ENCODE measurements around the gene APBA2.

APBA2 gene

GRCh38 chr15:28904003-28904402 is 18.2 kb downstream of the APBA2 start:
- peak overlapping the region; percentile 94 for H3K27ac Mint-ChIP-seq
- peaks cover 18% of the 10 kb centered on the region for H3K9me3 Mint-ChIP-seq
- H3K4me1 Mint-ChIP-seq, result peaks cover 57% of the 10 kb centered on the region
- no peak overlapping the region for H3K4me3 Mint-ChIP-seq
- TF ChIP-seq CTCF (IDR thresholded peaks at IDR 0.05), result no peak
- peaks cover 30% of the 10 kb centered on the region for H3K36me3 Mint-ChIP-seq (ENCODE audit: low read depth)
- H3K27me3 Mint-ChIP-seq (ENCODE audit: low read depth, poor library complexity), result peaks cover 11% of the 10 kb centered on the region
- DNase-seq, result no peak

GRCh38 chr15:28904541-28905315 is 19.0 kb downstream of the APBA2 start:
- peaks cover 50% of the 10 kb centered on the region for H3K4me1 Mint-ChIP-seq
- no peak overlapping the region for H3K4me3 Mint-ChIP-seq
- TF ChIP-seq CTCF (IDR thresholded peaks at IDR 0.05), result no peak
- peak overlapping the region; percentile 34 for H3K27ac Mint-ChIP-seq
- peaks cover 35% of the 10 kb centered on the region for H3K36me3 Mint-ChIP-seq (ENCODE audit: low read depth)
- H3K9me3 Mint-ChIP-seq, result peaks cover 22% of the 10 kb centered on the region
- DNase-seq, result no peak
- peaks cover 11% of the 10 kb centered on the region for H3K27me3 Mint-ChIP-seq (ENCODE audit: low read depth, poor library complexity)

GRCh38 chr15:28907338-28907960 is 21.7 kb downstream of the APBA2 start:
- H3K36me3 Mint-ChIP-seq (ENCODE audit: low read depth), result peaks cover 35% of the 10 kb centered on the region
- TF ChIP-seq CTCF (IDR thresholded peaks at IDR 0.05), result no peak
- H3K27ac Mint-ChIP-seq, result no peak overlapping the region

GRCh38 chr15:28909958-28910500 is 24.3 kb downstream of the APBA2 start:
- Mint-ChIP-seq H3K27ac (no peak overlapping the region), H3K9me3 (peaks cover 22% of the 10 kb centered on the region), H3K4me1 (peaks cover 5% of the 10 kb centered on the region), H3K4me3 (no peak overlapping the region), H3K36me3 (ENCODE audit: low read depth) (peaks cover 31% of the 10 kb centered on the region), H3K27me3 (ENCODE audit: low read depth, poor library complexity) (peaks cover 3% of the 10 kb centered on the region)
- no peak for TF ChIP-seq CTCF (IDR thresholded peaks at IDR 0.05)
- DNase-seq, result no peak

More at GRCh38 chr15:28907338-28907960, 21.7 kb downstream of the APBA2 start:
- DNase-seq, result no peak
- Mint-ChIP-seq H3K4me1 (peaks cover 27% of the 10 kb centered on the region), H3K9me3 (peaks cover 22% of the 10 kb centered on the region), H3K4me3 (no peak overlapping the region), H3K27me3 (ENCODE audit: low read depth, poor library complexity) (peaks cover 8% of the 10 kb centered on the region)

GRCh38 chr15:28911310-28911931 is 25.6 kb downstream of the APBA2 start:
- H3K27ac Mint-ChIP-seq, result no peak overlapping the region
- no peaks in the 10 kb centered on the region for H3K4me1 Mint-ChIP-seq
- H3K9me3 Mint-ChIP-seq, result peaks cover 21% of the 10 kb centered on the region
- peaks cover 28% of the 10 kb centered on the region for H3K36me3 Mint-ChIP-seq (ENCODE audit: low read depth)
- TF ChIP-seq CTCF (IDR thresholded peaks at IDR 0.05), result no peak
- DNase-seq, result no peak
- no peak overlapping the region for H3K4me3 Mint-ChIP-seq
- H3K27me3 Mint-ChIP-seq (ENCODE audit: low read depth, poor library complexity), result peaks cover 3% of the 10 kb centered on the region
